Keratinocyte (primary cell): ENCODE data around the gene SPATA12. TPM values are rescaled to one million over a fixed set of nuclear protein-coding genes. Genes with fewer than 3 reads are reported as not detected.

Experiments used
- DNase-seq: peaks from one replicate; pipeline ENCODE4 v3.0.0-alpha.2; 2011; ENCODE audit warnings: low read depth, missing footprints, low spot score
- FAIRE-seq: peaks from 2 replicates; lab custom pipeline; 2011; peaks lifted over from hg19 to GRCh38; lab: Jason Lieb, UNC
- H2AFZ ChIP-seq: 2 replicates; pipeline ENCODE4 v1.6.0; 2012; ENCODE audit warnings: low read length, control low read depth, inconsistent platforms; ENCODE audit not compliant: control insufficient read depth
- H3K27ac ChIP-seq: 2 replicates; pipeline ENCODE4 v1.5.1; 2011; ENCODE audit warnings: low read length; ENCODE audit not compliant: control insufficient read depth, insufficient read depth
- H3K27me3 ChIP-seq: 3 replicates; pipeline ENCODE4 v1.6.0; 2011; ENCODE audit warnings: low read length; ENCODE audit not compliant: control insufficient read depth, insufficient read depth; ENCODE audit errors: extremely low read depth
- H3K36me3 ChIP-seq, 2 experiments: 2 replicates in 1 of 2; 3 replicates in 1 of 2; pipeline ENCODE4 v1.5.1; 2011; ENCODE audit warnings: low read length in 2 of 2, mild to moderate bottlenecking in 1 of 2; ENCODE audit not compliant: control insufficient read depth in 2 of 2, insufficient read depth in 2 of 2; ENCODE audit errors: extremely low read depth in 1 of 2
- H3K4me1 ChIP-seq: 3 replicates; pipeline ENCODE4 v1.5.1; 2011; ENCODE audit warnings: low read length; ENCODE audit not compliant: control insufficient read depth, insufficient read depth; ENCODE audit errors: extremely low read depth
- H3K4me2 ChIP-seq: 3 replicates; pipeline ENCODE4 v1.6.0; 2011; ENCODE audit warnings: low read depth, low read length; ENCODE audit not compliant: control insufficient read depth, insufficient read depth; ENCODE audit errors: extremely low read depth
- H3K4me3 ChIP-seq, 3 experiments: fragments of 200-600 bp in 1 of 3; sonication (generic) in 1 of 3; 2 replicates in 2 of 3; 3 replicates in 1 of 3; pipeline ENCODE4 v1.5.1; 2011 to 2016; ENCODE audit warnings: low read length in 3 of 3, mild to moderate bottlenecking in 3 of 3, control low read depth in 2 of 3, inconsistent platforms in 1 of 3, low read depth in 1 of 3, mixed read lengths in 1 of 3, mixed run types in 1 of 3, moderate library complexity in 1 of 3; ENCODE audit not compliant: control insufficient read depth in 2 of 3, insufficient read depth in 2 of 3; ENCODE audit errors: extremely low read depth in 1 of 3
- H3K79me2 ChIP-seq: 2 replicates; pipeline ENCODE4 v1.6.0; 2012; ENCODE audit warnings: low read length; ENCODE audit not compliant: control insufficient read depth, insufficient read depth
- H3K9ac ChIP-seq: 3 replicates; pipeline ENCODE4 v1.6.0; 2011; ENCODE audit warnings: low read length; ENCODE audit not compliant: control insufficient read depth, insufficient read depth; ENCODE audit errors: extremely low read depth
- H3K9me1 ChIP-seq: 3 replicates; pipeline ENCODE4 v1.6.0; 2011; ENCODE audit warnings: low read length; ENCODE audit not compliant: control insufficient read depth, insufficient read depth; ENCODE audit errors: extremely low read depth
- H3K9me3 ChIP-seq: 2 replicates; pipeline ENCODE4 v1.5.1; 2012; ENCODE audit warnings: low read depth, low read length; ENCODE audit not compliant: control insufficient read depth
- H4K20me1 ChIP-seq: 3 replicates; pipeline ENCODE4 v1.6.0; 2011; ENCODE audit warnings: low read length; ENCODE audit not compliant: control insufficient read depth, insufficient read depth; ENCODE audit errors: extremely low read depth
- CTCF ChIP-seq, 3 experiments: IDR thresholded peaks in 1 of 3; conservative IDR thresholded peaks in 1 of 3; optimal IDR thresholded peaks in 1 of 3; 2 replicates in 2 of 3; 3 replicates in 1 of 3; pipeline versions ENCODE3 to v1.5.1; 2011; ENCODE audit warnings: low read length in 3 of 3, mild to moderate bottlenecking in 3 of 3, moderate library complexity in 2 of 3, control low read depth in 1 of 3, inconsistent platforms in 1 of 3; ENCODE audit not compliant: insufficient read depth in 2 of 3; ENCODE audit errors: extremely low read depth in 1 of 3
- EZH2 ChIP-seq: IDR thresholded peaks from one replicate; pipeline ENCODE4 v1.6.1; 2012; ENCODE audit warnings: inconsistent platforms, mild to moderate bottlenecking, low read length, moderate library complexity
- dilution Hi-C: fragments of 300-500 bp; cut with MboI; formaldehyde crosslinking; loops from one replicate; pipeline ENCODE4 v1.7.0; 2020; ENCODE audit warnings: low sequenced_read_pairs; ENCODE audit not compliant: extremely low pct_ligation_motif_present
- polyA plus RNA-seq, 5 experiments: library from polyadenylated mRNA; depleted of rRNA in 3 of 5; stranded (reverse) in 3 of 5; stranded (forward) in 1 of 5; unstranded in 1 of 5; fragments of >200 nt; gene quantifications; 1 replicate in 1 of 5; 2 replicates in 3 of 5; 3 replicates in 1 of 5; pipeline versions ENCODE4 v1.2.1 to v1.2.3, GENCODE V29; 2011 to 2012; ENCODE audit warnings: missing spikeins in 2 of 5, low read depth in 1 of 5, low replicate concordance in 1 of 5

Gene SPATA12
- polyA plus RNA-seq, 1 donor (not counting 4 experiments of a cell fraction or from before 2014, with no cell fraction given) = 0.08 TPM

GRCh38 chr3:57012847-57013246 lies 47.6 kb upstream of the SPATA12 start:
- dilution Hi-C loops = no loop called here
- Histone ChIP-seq H3K9me1 (no peaks in the 10 kb centered on the region), H3K4me3 (no peak overlapping the region), H3K27ac (no peak overlapping the region), H3K27me3 (no peaks in the 10 kb centered on the region), H3K9ac (no peak overlapping the region), H3K36me3 (no peaks in the 10 kb centered on the region), H3K9me3 (no peaks in the 10 kb centered on the region), H4K20me1 (no peaks in the 10 kb centered on the region), H3K4me1 (peaks cover 31% of the 10 kb centered on the region), H2AFZ (no peak overlapping the region), H3K79me2 (no peaks in the 10 kb centered on the region), H3K4me2 (no peak overlapping the region)
- FAIRE-seq = no peak
- no peak for DNase-seq
- TF ChIP-seq EZH2 (no peak), CTCF (optimal IDR thresholded peaks at IDR 0.05 in 1 of 3, IDR thresholded peaks at IDR 0.05 in 1 of 3, conservative IDR thresholded peaks at IDR 0.05 in 1 of 3; ENCODE audit: extremely low read depth in 1 of 3, insufficient read depth in 2 of 3, low read length in 3 of 3) (no peak)

- Histone ChIP-seq H3K4me2 (peak overlapping the region; percentile 51), H3K36me3 (no peaks in the 10 kb centered on the region), H3K27me3 (no peaks in the 10 kb centered on the region), H3K9me1 (no peaks in the 10 kb centered on the region), H3K9ac (no peak overlapping the region), H3K4me3 (no peak overlapping the region), H3K9me3 (no peaks in the 10 kb centered on the region), H3K27ac (no peak overlapping the region), H4K20me1 (no peaks in the 10 kb centered on the region), H3K4me1 (peaks cover 24% of the 10 kb centered on the region), H2AFZ (no peak overlapping the region), H3K79me2 (no peaks in the 10 kb centered on the region)
- dilution Hi-C loops = no loop called here
- DNase-seq = no peak
- no peak for TF ChIP-seq CTCF (optimal IDR thresholded peaks at IDR 0.05 in 1 of 3, IDR thresholded peaks at IDR 0.05 in 1 of 3, conservative IDR thresholded peaks at IDR 0.05 in 1 of 3; ENCODE audit: extremely low read depth in 1 of 3, insufficient read depth in 2 of 3, low read length in 3 of 3)
- TF ChIP-seq EZH2 = no peak
- no peak for FAIRE-seq
Observed at GRCh38 chr3:57015350-57015729, 45.1 kb upstream of the SPATA12 start.
